HG03565 (cell line): Measurements from ENCODE around the gene NKAIN2.

Experiments used
- ATAC-seq: cut with Tn5 transposase; IDR thresholded peaks from one replicate; pipeline ENCODE4 v1.9.1; 2021; ENCODE audit warnings: mild to moderate bottlenecking, moderate library complexity; ENCODE audit not compliant: unreplicated experiment

The NKAIN2 gene

GRCh38 chr6:124470803-124471202 is 667.1 kb downstream of the NKAIN2 start:
- no peak for ATAC-seq

DNA sequence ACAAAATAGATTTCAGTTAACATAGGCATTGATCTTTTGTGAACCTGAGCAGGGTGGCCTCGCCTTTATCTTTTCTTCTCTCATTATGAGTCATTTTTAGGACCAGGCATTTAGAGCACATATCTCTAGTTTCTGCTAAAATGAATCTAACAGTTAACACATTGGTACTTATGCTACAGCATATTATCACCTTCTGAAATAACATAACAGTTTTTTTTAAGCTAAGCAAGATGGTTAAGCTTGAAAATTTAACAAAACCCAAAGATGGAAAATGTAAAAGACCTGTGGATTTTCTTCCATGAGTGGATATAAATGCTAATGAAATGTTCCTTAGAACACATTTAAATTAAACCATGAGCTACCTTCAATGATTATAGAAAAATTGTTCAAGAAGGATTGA is 671.5 kb downstream of the NKAIN2 start:
- no peak for ATAC-seq

- no peak for ATAC-seq
These were observed 675.2 kb downstream of the NKAIN2 start for GRCh38 chr6:124478906-124479305.

DNA sequence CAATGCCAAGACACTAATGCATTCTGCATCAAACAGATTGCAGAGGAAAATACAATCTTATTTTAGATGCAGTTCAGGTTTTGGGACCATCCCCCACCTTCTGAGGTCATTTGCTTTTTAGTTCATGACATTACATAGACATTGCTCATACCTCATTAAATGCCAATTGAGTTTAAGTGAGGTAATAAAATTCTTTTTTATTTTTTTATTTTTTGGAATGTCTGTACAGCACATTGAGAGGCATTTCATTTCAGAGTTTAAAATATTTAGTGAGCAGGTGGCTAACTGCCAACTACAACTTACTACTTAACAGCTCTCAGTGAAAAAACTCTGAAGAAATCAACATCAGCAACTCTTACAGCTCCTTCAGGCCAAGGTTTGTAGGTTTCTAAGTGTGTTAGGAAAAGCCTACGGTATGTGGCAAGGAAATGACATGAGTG is 676.3 kb downstream of the NKAIN2 start:
- no peak for ATAC-seq

GRCh38 chr6:124482071-124482491 is 678.4 kb downstream of the NKAIN2 start:
- no peak for ATAC-seq

GRCh38 chr6:124487623-124488431 is 684.2 kb downstream of the NKAIN2 start:
- ATAC-seq: no peak

- no peak for ATAC-seq
These were observed 686.5 kb downstream of the NKAIN2 start for GRCh38 chr6:124490122-124490521.

DNA sequence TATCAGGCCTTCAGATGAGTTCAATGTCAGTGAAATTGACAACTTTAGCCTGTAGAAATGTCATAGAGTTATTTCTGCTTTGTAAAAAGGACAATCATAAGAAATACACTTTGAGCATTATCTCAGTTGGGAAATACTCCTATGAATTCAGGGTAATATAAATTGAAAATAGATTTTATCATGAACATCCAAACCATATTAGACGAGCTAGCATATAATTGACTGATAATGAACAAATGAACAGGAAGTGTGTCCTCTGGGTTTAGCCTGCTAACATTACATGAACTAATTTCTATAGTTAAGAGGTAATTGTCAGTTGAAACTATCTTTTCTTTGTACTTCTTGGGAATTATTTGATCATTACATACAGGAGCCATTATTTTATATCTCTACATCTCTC is 689.6 kb downstream of the NKAIN2 start:
- ATAC-seq: no peak

GRCh38 chr6:124494956-124495664 is 691.4 kb downstream of the NKAIN2 start:
- ATAC-seq: no peak

GRCh38 chr6:124495665-124496190 is 692.1 kb downstream of the NKAIN2 start:
- no peak for ATAC-seq

GRCh38 chr6:124496334-124496733 is 692.7 kb downstream of the NKAIN2 start:
- ATAC-seq: no peak

DNA sequence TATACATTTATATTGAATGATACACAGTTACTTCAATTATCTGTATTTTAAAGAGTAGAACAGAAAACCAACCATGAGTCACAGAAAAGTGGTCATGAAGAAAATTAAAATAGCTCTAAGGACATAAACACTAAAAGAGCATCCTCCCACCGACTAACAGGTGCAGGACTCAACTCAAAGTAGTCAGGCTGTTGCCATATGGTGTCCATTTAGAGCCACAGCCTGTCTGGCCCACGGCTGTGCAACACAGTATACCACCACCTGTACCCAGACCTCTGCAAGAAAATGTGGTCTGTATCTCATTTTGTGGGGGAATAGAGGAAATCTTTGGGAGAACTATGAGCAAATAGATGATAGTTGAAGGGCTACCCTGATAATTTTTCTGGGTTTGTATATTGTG is 708.8 kb downstream of the NKAIN2 start:
- ATAC-seq: no peak

GRCh38 chr6:124517339-124517738 is 713.7 kb downstream of the NKAIN2 start:
- ATAC-seq: no peak

GRCh38 chr6:124520514-124520913 is 716.8 kb downstream of the NKAIN2 start:
- no peak for ATAC-seq

- ATAC-seq: no peak
These were observed 718.7 kb downstream of the NKAIN2 start for GRCh38 chr6:124522335-124522734.

DNA sequence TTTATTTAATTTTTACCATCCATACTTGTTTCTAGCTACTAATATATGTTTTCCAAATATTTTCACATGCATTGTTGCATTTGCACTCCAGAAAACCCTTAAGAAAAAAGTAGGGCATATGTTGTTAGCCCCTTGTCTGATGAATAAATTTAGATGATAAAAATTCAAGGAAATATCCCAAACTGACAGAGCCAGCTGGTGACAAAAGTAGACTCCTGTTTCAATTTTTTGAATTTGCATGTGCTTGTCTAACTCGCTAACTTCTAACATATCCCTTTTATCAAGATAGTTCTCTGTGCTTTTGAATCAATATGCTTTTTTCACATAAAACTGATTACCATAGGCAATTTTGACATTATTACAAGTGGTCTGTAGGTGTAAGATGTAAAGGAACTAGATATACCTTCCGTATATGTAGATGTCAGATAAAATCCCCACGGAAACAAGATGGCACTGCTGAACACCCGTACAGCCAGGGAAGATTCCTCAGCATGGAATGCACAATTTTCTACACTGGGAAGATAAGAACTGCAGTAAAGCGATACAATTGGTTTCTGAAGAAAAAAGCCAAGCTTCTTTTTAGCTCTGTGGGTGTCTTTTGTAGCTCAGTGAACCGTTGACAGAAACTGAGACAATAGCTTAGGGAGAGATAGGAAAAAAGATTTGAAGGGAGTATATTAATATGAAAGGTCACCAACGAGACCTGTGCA is 721.0 kb downstream of the NKAIN2 start:
- ATAC-seq: no peak

GRCh38 chr6:124530926-124531325 is 727.3 kb downstream of the NKAIN2 start:
- ATAC-seq: no peak

GRCh38 chr6:124535299-124535698 is 731.6 kb downstream of the NKAIN2 start:
- ATAC-seq: no peak

DNA sequence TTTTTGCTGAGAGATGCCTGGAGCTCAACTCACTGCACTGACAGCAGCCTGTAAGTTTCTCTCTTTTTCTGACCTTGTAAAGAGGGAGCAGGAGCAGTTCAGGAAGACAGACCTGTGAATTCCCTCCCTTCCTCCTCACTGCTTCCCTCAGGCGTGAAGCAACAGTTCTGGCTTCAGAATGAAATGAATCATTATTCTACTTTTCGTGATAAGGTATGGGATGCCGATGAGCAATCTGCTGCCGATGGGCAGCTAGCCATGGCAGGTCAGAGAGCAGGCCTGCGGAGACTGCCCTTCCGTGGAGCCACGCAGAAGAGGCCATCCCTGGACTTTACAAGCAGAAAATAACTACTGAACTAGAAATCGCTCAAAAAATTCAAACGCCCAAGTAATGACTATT is 732.1 kb downstream of the NKAIN2 start:
- no peak for ATAC-seq

DNA sequence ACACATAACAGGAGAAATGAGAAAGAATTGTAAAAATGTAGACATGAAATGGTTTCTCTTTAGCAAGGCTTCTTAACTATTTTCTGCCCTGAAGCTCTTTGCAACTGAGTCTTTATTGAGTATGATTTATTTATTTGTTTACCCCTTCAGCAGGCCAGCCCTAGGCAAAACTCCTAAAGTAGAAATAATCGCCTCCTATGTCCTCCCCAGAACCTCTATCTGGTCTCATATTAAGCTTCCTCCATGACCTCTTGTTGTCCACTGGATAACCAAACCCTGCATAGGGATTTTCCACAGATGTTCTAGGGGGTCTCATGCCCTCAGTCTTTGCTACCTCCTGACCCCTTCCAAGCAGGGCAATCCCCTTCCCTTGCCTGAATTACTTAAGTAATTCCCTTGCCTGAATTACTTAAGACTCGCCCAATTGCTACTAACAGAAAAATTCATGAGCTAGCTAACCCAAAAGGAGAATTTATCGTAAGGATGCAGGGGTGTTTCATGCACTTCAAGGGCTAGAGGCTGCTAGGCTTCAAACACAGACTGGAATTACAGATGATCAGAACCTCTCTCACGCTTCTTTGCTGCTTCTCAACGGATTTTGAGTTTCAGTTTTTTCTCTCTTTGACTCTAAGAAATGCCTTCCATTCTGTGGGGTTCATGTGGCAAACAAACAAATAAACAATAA is 732.6 kb downstream of the NKAIN2 start:
- no peak for ATAC-seq

GRCh38 chr6:124536842-124537191 is 733.2 kb downstream of the NKAIN2 start:
- no peak for ATAC-seq
